GM19324 (cell line): ENCODE measurements around the gene PKN3.
A peak's percentile ranks its signal among the peaks of the same experiment; 100 is the strongest.
"Not testable (repeated sequence)": the region's sequence is repeated elsewhere in the genome, so short reads cannot be mapped to it uniquely, and the experiment has no call there.

Experiments used
- ATAC-seq: cut with Tn5 transposase; IDR thresholded peaks from one replicate; pipeline ENCODE4 v1.9.1; 2021; ENCODE audit warnings: mild to moderate bottlenecking, moderate library complexity; ENCODE audit not compliant: unreplicated experiment, low FRiP score

PKN3 gene

GRCh38 chr9:128702445-128702948 lies at the start of gene PKN3:
Gene PKN3, plus strand, starts transcription at chr9:128702503. Its CDS starts 413 bp downstream, at chr9:128702916.
- peak; percentile 63 for ATAC-seq

GRCh38 chr9:128653908-128654307 lies 48.4 kb upstream of the PKN3 start:
- no peak for ATAC-seq

- no peak for ATAC-seq
Measured at GRCh38 chr9:128654481-128654880, 47.8 kb upstream of the PKN3 start.

GRCh38 chr9:128656416-128657343 lies 45.6 kb upstream of the PKN3 start, which contains the start of gene DYNC2I2:
Gene DYNC2I2, minus strand, starts transcription at chr9:128656847. Its CDS starts 121 bp downstream, at chr9:128656726.
- peak; percentile 81 for ATAC-seq

- ATAC-seq, result no peak
Measured at GRCh38 chr9:128657344-128657704, 45.0 kb upstream of the PKN3 start.

- ATAC-seq, result no peak
Measured at GRCh38 chr9:128657796-128658195, 44.5 kb upstream of the PKN3 start.

GRCh38 chr9:128666481-128666941 lies 35.8 kb upstream of the PKN3 start:
- not testable (repeated sequence) for ATAC-seq

GRCh38 chr9:128669786-128670185 lies 32.5 kb upstream of the PKN3 start:
- ATAC-seq, result no peak

GRCh38 chr9:128675382-128675781 lies 26.9 kb upstream of the PKN3 start:
- no peak for ATAC-seq

GRCh38 chr9:128677794-128678193 lies 24.5 kb upstream of the PKN3 start:
- no peak for ATAC-seq

- no peak for ATAC-seq
Measured at GRCh38 chr9:128683340-128684064, 18.8 kb upstream of the PKN3 start.

GRCh38 chr9:128684065-128684324 lies 18.3 kb upstream of the PKN3 start:
- no peak for ATAC-seq

- ATAC-seq, result no peak
Measured at GRCh38 chr9:128684325-128685199, 17.7 kb upstream of the PKN3 start.

- ATAC-seq, result no peak
Measured at GRCh38 chr9:128685636-128686489, 16.4 kb upstream of the PKN3 start.

GRCh38 chr9:128687453-128687852 lies 14.8 kb upstream of the PKN3 start:
- no peak for ATAC-seq

GRCh38 chr9:128688501-128689292 lies 13.6 kb upstream of the PKN3 start, which contains the start of gene SET:
Gene SET, plus strand, starts transcription at chr9:128689222. Its CDS starts 361 bp downstream, at chr9:128689583.
- peak; percentile 87 for ATAC-seq

- peak; percentile 16 for ATAC-seq
Measured at GRCh38 chr9:128689293-128689774, 13.0 kb upstream of the PKN3 start.
